ENCODE data around the gene CASZ1. TPM values are rescaled to one million over a fixed set of nuclear protein-coding genes. Genes with fewer than 3 reads are reported as not detected.
A peak's percentile ranks its signal among the peaks of the same experiment; 100 is the strongest.

Gene CASZ1
- total RNA-seq, 1 experiment from 2014 or later = 27.8 TPM

DNA sequence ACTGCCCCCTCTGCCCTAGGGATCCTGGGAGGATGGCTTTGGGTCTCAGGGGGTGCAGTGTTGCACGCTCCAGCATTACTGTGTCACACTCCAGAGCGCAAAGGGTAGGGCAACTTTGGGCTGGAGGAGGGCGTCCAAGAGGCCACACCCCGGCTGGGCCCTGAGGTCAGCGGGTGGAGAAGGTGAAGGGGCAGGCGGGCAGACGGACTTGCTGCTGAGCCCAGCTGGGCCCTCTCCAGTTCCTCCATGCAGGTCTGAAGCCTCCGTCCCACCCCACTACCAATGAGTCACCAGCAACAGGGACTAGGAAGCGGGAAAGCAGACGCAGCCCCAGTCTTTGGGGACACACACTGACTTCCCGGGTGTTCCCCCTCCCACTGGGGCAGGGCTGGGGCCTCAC is 116.0 kb downstream of the CASZ1 start:
- H3K27me3 ChIP-seq (ENCODE audit: control insufficient read depth, insufficient read depth, low read length) = no peaks in the 10 kb centered on the region
- intact Hi-C loops (cut with micrococcal nuclease; ENCODE audit: unreplicated experiment) = no loop called here
- POLR2A ChIA-PET = no interaction called here
- no peaks in the 10 kb centered on the region for H3K9me3 ChIP-seq (ENCODE audit: control insufficient read depth, insufficient read depth, low read depth, low read length)
- ATAC-seq (no peak), DNase-seq (ENCODE audit: low read depth, low spot score) (no peak)
- H3K36me3 ChIP-seq (ENCODE audit: control insufficient read depth, insufficient read depth, low read length) = no peaks in the 10 kb centered on the region
- H3K4me1 ChIP-seq (ENCODE audit: control insufficient read depth, insufficient read depth, low read length) = peaks cover 25% of the 10 kb centered on the region
- CTCF ChIA-PET = no interaction called here
- no peak overlapping the region for H3K27ac ChIP-seq (ENCODE audit: low read length)
- in situ Hi-C loops (cut with HindIII; ENCODE audit: low pct_unique_long_range_greater_than_20kb, low sequenced_read_pairs) = no loop called here
- TF ChIP-seq, protein P1, sequence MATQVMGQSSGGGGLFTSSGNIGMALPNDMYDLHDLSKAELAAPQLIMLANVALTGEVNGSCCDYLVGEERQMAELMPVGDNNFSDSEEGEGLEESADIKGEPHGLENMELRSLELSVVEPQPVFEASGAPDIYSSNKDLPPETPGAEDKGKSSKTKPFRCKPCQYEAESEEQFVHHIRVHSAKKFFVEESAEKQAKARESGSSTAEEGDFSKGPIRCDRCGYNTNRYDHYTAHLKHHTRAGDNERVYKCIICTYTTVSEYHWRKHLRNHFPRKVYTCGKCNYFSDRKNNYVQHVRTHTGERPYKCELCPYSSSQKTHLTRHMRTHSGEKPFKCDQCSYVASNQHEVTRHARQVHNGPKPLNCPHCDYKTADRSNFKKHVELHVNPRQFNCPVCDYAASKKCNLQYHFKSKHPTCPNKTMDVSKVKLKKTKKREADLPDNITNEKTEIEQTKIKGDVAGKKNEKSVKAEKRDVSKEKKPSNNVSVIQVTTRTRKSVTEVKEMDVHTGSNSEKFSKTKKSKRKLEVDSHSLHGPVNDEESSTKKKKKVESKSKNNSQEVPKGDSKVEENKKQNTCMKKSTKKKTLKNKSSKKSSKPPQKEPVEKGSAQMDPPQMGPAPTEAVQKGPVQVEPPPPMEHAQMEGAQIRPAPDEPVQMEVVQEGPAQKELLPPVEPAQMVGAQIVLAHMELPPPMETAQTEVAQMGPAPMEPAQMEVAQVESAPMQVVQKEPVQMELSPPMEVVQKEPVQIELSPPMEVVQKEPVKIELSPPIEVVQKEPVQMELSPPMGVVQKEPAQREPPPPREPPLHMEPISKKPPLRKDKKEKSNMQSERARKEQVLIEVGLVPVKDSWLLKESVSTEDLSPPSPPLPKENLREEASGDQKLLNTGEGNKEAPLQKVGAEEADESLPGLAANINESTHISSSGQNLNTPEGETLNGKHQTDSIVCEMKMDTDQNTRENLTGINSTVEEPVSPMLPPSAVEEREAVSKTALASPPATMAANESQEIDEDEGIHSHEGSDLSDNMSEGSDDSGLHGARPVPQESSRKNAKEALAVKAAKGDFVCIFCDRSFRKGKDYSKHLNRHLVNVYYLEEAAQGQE (IDR thresholded peaks at IDR 0.05; ENCODE audit: insufficient read depth in 1 of 2, low read depth in 2 of 2, low read length in 1 of 2) = no peak
- TF ChIP-seq SIN3A (IDR thresholded peaks at IDR 0.05; ENCODE audit: borderline replicate concordance, insufficient read depth, low read depth, low read length) = no peak
- TF ChIP-seq CTCF (IDR thresholded peaks at IDR 0.05) = no peak
- TF ChIP-seq TCF7L2 (IDR thresholded peaks at IDR 0.05; ENCODE audit: low read depth, low read length) = no peak
- TF ChIP-seq POLR2AphosphoS5 (IDR thresholded peaks at IDR 0.05; ENCODE audit: low read depth, low read length) = no peak
- H3K4me3 ChIP-seq (ENCODE audit: low read depth in 2 of 2, low read length in 2 of 2) = no peak overlapping the region
- BruUV-seq (replicated peaks) = no TSS peak

- POLR2A ChIA-PET = no interaction called here
- Histone ChIP-seq H3K4me3 (ENCODE audit: low read depth in 2 of 2, low read length in 2 of 2) (no peak overlapping the region), H3K9me3 (ENCODE audit: control insufficient read depth, insufficient read depth, low read depth, low read length) (no peaks in the 10 kb centered on the region), H3K36me3 (ENCODE audit: control insufficient read depth, insufficient read depth, low read length) (no peaks in the 10 kb centered on the region), H3K27me3 (ENCODE audit: control insufficient read depth, insufficient read depth, low read length) (no peaks in the 10 kb centered on the region), H3K4me1 (ENCODE audit: control insufficient read depth, insufficient read depth, low read length) (peaks cover 30% of the 10 kb centered on the region), H3K27ac (ENCODE audit: low read length) (no peak overlapping the region)
- no TSS peak for BruUV-seq (replicated peaks)
- DNase-seq (ENCODE audit: low read depth, low spot score) (no peak), ATAC-seq (peak; percentile 35; the same call in 1 of the 2 replicates)
- intact Hi-C loops (cut with micrococcal nuclease; ENCODE audit: unreplicated experiment) (no loop called here), in situ Hi-C loops (cut with HindIII; ENCODE audit: low pct_unique_long_range_greater_than_20kb, low sequenced_read_pairs) (no loop called here)
- TF ChIP-seq, protein P1 (IDR thresholded peaks at IDR 0.05; ENCODE audit: insufficient read depth in 1 of 2, low read depth in 2 of 2, low read length in 1 of 2) = no peak
- TF ChIP-seq SIN3A (IDR thresholded peaks at IDR 0.05; ENCODE audit: borderline replicate concordance, insufficient read depth, low read depth, low read length) = no peak
- CTCF ChIA-PET = no interaction called here
Measured at GRCh38 chr1:10679496-10680220, 116.8 kb downstream of the CASZ1 start.

All from Panc1 (cell line).